Activated CD4-positive, alpha-beta T cell treated with anti-CD3 and anti-CD28 coated beads, Interleukin-2, amount 50 U/mL, for 4 hours (primary cell): ENCODE measurements around the gene ANKRD10.
A peak's percentile ranks its signal among the peaks of the same experiment; 100 is the strongest.

ENCODE experiments used
- DNase-seq, 2 experiments: peaks; one replicate each; pipeline ENCODE4 v3.0.0-alpha.2; 2020

ANKRD10 gene

DNA sequence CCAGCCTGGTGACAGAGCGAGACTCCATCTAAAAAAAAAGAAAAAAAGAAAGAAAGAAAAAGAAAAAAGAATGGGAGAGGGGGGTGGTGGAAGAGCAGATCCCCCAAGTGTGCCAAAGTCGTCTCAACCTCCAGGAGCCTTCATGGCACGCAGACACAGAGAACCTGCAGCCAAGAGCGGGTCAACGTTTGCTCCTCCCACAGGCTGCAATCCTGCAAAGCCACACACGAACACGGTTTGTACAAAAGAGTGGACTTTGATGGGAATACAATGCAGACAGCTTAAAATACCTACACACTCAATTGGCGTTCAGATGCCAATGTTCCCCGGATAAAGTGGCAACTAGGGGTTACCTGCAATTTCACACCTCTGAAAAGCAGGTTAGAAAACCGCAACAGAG lies 29.4 kb downstream of the ANKRD10 start:
- DNase-seq: no peak

DNA sequence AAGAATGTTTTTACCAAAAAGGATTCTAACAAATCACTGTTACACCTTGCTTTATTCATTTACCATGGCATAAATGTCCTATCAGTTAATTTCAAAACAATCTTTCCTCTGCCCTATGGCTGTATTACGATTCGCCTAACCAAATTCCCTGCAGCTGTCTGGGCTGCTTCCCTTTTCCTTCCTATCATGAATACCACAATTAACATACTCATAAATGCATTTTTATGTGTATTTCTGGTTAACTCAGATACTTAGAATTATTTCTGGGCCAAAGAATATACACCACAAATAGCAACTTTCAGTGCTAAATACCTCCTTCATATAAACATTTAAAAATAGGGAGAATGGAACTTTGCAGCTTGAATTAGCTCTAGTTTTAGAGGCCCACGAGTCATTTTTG lies 30.4 kb downstream of the ANKRD10 start:
- no peak for DNase-seq

DNA sequence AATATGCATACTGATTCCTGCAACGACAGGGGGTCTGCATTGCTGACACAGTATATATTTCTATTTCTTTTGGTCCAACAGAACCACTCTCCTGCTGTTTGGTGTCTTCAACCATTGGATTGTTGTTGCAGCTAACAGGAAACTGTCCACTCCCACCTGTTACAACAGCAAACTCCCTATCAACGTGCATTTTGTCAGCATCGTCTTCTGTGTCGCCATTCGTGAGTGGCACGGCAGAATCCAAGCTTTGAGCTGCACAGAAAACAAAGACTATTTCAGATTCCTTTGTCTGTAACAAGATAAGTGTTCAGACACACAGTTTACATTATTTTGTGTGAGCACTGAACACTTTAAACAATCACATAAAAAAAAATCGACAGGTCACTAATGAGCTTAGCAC lies 31.3 kb downstream of the ANKRD10 start:
- DNase-seq: no peak

DNA sequence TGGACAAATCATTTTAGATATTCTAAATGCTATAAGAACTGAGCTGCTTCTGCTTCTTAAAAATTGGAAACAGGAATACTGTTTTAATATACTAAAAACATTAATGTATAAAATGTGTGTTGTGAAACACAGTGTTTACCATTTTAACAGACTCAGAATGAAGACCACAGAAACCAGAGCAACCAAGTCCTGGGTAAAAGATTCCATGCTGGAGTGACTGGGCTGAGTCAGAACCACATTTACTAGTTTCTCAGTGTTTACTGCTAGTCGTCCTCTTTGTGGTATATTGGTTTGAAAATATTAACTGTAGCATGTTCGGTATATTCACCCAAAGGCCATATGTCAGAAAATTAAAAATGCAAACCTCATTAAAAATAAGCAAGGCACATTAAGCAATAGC lies 31.9 kb downstream of the ANKRD10 start:
- no peak for DNase-seq

DNA sequence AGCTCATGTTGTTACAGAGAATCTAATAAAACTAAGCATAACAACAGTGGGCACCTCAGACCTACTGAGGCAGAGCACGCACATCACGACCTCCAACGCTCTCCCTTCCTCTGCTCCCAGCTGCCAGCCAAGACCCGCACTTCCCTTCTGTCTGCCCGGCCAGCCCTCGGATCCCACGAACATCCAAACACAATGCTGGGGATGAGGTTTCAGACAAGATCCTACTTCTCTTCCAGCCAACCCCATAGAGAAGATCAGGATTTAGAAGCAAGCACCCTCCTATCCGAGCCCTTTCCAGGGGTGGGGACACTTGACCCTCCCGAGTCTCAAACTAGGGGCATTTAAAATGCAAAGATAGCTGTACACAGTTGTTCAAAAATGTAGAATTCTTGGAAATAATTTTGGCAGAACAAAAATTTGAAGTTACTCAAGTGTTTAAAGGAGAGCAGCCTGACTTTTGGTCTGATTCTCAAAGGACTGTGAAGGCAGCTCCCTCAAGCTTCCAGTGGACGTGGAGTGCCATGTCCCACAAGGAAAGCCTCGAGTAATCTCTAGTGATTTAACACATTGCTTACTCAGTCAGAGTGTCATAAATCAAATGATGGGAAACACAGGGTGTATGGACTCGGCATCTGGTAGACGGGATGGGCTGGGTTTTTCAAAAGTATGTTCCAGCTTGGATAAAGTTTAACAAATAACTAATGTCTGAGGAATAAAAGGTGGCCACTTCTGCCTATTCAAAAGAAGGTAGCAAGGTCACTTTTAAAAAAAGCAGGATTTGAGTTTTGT lies 32.8 kb downstream of the ANKRD10 start:
- DNase-seq: no peak

DNA sequence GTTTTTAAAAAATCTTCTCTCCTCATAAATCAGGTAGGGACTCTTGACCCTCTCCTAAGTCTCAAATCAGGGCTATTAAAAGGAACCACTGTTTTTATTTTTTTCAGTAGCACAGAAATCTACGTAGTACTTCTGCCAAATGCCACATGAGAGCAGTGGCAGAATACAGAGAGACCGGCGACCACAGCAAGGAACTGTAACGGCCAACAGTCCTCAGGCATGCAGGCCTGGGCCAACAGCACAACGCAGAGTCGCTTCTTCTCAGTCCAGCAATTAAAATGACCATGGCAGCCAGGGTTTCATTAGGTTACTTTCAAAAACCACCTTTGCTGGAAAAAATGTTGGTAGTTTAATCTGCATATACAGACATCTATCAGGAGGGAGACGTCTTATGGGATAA lies 34.2 kb downstream of the ANKRD10 start:
- DNase-seq: no peak

DNA sequence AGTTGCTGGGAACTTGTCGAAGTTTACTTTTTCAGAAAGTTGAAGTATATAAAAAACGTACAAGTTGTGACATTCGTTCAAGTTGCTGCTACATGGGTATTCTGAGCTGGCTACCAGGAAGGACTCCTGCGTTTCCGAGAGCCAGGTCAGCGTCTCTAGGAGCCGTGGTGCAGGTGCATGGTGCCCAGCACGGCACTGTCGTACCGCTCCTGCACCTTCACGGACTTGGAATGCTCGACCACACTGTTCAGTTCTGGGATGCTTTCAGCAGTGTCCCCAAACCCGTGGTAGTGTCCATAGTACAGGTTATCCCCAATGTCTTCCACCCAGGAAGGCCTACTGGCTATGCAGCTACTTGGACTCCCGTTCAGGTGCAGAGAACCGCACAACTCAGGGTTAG lies 35.4 kb downstream of the ANKRD10 start:
- no peak for DNase-seq

DNA sequence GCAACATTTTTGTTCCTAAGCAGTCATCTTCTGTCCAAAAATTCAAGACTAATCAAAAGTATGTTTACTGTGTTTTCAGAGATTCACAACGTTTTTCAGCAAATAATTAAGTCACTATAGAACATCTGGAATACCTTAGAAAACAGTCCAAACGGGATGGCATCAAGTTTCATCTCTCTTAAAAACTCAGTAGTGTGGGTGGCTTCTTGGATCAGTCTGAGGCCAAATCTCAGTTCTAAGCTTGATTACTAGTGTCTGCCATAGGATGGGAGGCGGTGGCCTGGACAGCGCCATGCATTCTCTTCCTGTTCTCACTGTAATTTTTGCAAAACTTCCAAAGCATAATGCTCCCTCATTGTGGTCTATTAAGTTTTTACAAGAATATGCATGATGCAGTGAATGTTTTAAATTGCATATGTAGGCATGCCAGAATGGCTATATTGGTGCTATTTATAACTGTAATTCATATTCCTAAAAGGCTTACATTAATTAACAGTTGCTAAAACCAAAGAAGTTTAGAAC lies 37.1 kb downstream of the ANKRD10 start:
- DNase-seq: no peak

DNA sequence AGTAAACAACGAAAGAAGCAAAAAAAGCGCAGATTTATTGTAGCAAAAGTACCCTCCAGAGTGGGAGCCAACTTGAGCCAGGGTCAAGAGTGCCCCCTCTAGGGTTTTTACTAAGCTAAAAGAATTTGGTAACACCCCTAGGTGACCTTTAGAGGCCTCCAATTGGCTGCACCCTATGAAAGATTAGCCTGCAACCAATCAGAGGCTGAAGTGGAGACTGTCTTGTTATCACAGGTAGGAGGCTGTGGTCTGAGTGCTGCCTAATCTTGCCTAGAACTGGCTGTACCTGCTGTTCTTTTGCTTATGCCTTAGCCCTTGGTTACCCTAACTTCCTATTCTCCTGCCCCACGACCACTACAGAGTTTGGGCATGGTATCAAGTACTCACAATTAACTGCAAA lies 38.3 kb downstream of the ANKRD10 start:
- DNase-seq: no peak

DNA sequence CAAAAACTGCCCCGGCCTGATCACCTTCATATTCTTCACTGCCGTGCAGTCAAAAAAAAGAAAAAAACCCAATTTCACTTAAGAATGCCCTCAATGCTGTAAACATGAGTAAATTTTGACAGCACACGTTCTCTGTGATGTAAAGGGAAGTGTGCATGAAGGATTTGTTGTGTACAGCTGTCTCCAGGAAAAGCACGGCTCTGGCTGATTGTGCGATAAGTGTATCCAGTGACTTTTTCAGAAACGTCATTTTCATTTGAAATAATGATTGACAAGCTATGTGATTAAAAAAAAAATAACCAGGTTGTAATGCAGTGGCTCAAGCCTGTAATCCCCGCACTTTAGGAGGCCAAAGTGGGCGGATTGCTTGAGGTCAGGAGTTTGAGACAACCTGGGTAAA lies 39.6 kb downstream of the ANKRD10 start:
- no peak for DNase-seq

DNA sequence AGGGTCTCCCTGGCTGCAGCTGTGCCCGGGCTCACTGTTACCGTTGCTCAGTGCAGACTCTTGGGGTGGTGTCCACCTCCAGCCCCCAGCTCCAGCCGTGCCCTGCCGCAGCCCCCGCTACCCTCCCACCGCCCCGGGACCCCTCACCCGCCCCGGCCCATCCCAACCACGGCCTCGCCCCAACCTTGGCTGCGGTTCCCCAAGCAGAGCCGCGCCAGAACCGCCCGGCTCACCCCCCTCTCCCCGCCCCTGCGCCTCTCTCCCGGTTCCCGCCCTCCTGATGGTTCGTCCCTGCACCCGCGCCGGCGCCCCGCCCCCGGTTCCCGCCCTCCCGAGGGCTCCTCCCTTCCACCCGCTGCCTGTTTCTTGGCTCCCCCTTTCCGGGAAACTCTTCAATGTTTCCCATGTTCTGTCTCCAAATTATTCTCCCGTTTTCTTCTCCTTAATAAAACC lies 40.3 kb downstream of the ANKRD10 start:
- peak; percentile 19 to 21 for DNase-seq

DNA sequence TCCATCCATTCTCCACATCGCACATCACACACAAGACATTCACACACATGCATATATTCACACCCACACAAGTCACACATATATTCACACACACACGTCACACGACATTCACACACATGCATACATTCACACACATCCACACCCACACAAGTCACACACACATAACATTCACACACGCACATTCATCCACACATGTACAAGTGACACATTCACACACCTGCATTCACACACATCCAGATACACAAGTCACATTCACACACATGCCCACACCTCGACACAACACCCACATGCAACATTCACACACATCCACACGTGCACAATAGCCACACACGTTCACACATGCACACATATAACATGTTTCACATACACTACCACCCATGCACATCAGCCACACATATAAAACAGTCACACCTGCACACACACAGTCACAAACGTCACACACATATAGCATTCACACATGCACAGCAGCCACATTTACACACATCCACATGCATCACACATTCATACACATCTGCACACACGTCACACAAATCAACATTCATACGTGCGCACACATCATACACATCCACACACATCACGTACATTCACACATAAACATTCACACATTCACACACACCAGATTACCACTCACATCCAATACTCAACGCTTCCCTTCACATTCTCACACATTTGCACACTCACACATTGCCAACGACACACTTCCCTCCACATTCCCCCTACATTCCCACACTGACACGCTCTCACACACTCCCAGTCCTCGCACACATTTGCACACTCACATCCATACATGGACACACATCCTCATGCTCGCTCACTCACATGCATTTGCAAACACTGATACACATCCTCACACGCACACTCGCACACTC lies 41.0 kb downstream of the ANKRD10 start:
- no peak for DNase-seq

DNA sequence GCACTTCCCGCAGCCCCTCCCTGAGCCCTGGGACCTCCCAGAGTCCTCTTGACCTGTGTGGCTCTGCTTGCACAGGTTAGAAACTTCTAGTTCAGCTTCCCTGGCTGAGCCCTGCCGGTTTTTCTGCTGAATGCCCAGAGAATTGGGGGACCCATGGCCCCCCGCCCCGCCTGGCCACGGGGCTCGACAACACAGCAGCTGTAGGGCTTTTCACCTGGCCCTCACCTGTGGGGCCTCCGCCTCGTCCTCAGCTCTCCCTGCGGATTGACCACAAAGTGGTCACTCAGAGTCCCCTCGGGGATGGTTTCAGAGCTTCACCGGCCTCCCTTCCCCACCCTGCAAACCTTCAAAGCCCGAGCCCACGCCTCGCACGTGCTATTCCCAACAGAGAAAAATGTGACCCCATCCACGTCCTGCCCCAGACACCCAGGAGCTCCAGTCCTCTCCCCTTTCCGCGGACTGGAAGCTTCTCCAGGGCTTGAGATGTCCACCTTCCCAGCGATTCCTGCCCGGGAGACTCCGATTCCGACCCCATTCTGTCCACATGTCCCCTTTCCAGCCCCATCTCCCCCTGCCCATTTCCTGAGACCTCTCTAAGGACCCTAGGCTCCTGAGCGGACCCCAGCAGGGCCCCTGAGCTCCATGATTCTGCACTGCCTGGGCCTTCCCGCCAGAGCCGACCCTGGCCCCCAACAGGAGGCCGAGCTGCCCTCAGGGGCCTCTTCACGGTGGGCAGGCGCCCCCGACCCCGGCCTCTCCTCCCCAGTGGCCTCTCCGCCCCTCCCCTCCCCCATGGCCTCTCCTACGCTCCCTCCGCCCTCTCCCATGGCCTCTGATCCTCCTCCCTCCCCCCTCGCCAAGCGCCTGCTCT lies 41.9 kb downstream of the ANKRD10 start:
- DNase-seq: no peak

DNA sequence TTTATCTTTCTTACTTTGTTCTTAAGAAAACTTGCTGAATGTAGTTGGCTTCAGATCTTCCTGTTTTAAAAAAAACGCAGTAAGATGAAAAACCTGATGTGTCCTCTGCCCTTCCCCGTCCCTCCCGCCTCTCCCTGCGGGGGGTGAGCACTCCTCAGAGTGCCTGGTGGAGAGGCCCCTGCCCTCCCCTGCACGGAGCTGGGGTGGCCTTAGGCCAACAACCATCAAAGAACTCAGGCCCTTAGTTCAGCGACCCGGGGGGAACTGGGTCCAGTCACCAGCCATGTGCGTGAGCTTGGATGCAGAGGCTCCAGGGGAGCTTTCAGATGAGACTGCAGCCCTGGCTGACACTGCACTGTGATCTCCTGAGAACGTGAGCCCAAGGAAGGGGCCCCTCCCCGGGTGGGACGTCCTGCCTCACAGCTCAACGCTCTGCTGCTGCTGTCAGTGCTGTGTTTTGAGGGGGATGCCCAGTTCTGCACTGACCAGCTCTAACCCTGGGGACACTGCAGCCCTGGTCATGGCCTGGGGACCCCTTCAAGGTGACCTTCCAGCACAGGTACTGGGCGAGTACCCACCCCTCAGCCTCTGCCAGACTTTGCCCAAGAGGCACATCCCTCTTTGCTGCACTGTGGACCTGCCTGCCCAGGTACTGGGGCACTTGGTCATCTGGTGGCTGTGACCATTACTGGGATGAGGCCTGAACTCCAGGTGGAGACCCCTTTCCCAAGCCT lies 42.7 kb downstream of the ANKRD10 start:
- DNase-seq: no peak

DNA sequence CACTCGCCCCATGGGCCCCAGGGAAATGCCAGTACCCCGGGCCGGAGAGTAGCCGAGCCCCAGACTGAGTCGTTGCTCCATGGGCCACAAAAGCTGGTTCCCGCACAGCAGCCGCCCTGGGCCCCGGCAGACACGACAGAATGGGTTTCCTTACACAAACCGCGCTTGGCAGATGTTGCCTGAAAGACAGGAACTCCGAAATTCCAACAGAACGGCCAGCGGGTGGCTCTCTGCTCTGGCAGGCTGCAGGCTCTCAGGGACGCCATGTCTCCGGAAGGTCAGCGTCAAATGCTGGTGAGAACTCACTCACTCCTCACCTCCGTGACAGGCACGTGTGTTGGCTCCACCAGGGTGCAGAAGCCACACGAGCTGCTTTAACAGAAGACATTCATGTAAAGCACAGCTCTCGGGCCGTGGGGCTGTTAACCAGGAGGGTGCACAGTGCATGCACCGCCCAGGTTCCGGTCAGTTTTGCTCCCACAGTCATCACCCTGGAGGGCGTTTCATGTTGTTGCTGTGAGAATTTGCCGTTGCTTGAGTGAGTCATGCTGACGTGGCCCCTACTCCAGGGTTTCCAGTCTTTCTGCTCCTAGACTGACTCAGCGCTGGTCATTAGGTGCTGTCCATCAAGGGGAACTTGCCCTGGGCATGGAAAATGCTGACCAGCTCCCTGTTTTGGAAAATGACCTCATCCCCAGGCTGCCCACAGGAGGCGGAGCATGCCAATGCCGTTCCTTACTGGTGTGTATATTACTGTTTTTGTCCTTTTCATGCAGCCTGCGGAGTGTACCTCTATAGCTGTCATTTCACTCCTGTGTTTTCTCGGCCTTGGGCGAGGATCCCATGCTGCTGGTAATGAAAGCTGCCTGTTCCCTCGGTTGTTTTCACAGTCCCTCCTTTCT lies 44.8 kb downstream of the ANKRD10 start:
- DNase-seq: no peak

DNA sequence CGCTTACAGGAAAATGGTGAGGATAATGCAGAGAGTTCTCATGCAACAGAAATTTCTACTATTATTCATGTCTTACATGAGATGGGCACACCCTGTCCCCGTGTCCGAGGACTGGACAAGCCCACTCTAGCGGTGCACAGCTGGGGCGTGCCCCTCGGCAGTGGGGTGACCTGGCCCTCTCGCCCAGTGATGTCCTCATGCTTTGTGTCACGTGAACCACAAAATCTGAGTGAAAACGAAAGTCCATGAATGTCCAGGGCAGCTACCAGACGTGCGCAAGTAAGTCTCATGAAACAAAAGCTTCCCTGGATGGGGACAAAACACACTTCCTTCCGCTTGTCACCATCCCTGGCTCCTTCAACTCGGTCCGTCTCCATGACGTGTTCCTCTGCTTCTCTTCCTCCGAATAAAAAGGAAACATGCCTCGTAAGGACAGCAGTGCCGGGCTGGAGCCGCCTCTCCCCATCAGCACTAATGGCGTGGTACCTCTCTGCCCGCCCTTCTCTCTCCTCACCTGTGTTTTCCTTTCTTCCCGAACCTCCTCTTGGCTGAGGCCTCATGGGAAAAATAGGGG lies 45.6 kb downstream of the ANKRD10 start:
- DNase-seq: no peak

DNA sequence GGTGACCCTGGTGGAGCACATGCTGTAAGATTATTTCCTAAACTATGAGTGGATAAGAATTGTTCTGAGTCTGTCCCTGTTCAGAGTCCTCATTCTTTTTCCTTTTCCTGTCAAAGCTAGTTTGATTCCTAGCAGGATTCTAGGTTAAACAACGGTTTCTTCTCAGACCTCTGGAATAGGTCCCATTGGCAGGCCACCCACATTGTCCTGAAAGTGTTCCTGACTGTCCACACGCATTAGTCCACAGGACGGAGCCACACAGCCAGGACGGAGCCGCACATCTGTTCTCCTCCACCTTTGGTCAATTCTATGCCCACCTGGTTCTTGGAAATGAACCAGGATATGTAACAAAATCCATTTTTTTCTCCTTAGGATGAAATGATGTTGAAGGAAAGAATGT lies 46.1 kb downstream of the ANKRD10 start:
- no peak for DNase-seq

DNA sequence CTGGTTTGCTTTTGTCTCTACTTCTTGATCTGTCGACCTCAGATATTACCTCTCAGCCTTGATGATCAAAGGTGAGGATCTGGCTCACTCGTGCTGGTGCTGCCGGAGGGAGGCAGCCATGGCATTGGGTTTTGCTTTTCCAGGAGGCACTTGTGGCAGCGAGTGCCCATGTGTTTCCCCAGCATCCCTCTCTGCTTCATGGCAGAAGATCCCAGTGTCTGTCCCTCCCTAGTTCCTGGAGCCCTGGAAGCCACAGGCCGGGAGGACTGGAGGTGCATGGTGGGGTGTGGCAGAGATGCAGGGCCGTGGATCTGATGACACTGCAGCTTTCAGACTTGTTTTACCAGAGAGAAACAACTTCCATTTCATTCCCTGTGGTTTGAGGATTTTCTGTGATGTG lies 47.5 kb downstream of the ANKRD10 start:
- no peak for DNase-seq

DNA sequence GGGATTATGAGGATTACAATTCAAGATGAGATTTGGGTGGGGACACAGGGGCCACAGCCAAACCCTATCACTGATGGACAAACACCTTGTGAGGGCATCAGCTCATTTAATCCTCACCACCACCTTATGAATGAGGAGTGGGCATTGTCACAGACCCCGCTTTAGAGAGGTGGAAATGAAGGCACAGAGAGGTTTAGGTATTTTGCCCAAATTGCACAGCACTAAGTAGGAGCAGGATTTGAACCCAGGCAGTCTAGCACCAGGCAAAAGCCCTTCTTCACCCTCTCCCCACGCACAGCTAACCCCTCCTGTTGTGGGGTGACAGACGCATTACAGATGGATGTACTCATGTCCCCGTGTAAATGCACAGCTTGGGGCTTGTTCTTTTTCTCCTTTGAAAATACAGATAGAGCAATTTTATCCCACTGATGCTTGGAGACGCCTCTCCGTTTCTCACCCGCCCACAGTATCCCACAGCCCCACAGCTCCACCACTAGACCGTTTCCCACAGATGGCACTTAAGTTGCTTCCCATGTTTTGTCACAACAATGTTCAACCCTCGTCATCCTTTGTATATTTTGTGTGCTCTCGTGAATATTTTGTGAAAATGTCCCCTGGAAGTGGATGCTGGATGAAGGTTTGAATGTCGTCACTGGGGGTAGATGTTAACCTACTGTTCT lies 48.2 kb downstream of the ANKRD10 start:
- DNase-seq: no peak

DNA sequence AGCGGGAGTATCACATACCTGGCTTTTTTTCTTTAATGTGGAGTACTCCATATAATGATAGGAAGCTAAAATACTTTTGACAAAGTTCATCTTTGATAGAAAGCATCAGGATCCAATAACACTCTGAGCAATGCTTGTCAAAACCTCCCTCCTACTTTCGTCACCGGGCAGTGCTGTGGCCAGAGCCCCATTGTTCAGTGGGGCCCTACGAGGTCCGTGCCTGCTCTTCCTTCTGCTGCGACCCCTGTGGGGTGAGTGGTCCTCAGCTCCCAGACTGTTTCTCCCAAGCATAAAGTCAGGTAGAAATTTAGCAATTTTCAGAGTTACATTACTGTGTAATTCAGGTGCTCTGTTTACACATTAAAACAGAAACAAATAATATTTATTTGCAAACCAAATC lies 51.2 kb downstream of the ANKRD10 start:
- no peak for DNase-seq
